Astrocyte of the cerebellum (primary cell): Measurements from ENCODE around the gene RPLP2.

ENCODE experiments used
- DNase-seq: peaks from one replicate; pipeline ENCODE4 v3.0.0-alpha.2; 2011; ENCODE audit warnings: low read depth
- H3K4me3 ChIP-seq: 2 replicates; pipeline ENCODE4 v1.5.1; 2011; ENCODE audit warnings: mild to moderate bottlenecking, low read depth, low read length, moderate library complexity
- CTCF ChIP-seq: IDR thresholded peaks from 2 replicates; pipeline ENCODE4 v1.5.1; 2012; ENCODE audit warnings: low read length, low read depth, moderate library complexity, mild to moderate bottlenecking; ENCODE audit errors: missing control alignments
- in situ Hi-C: cut with HindIII; loops from 2 replicates; pipeline ENCODE4 v1.10.0; 2017; ENCODE audit warnings: low sequenced_read_pairs

RPLP2 gene

GRCh38 chr11:824942-825341 lies 15.2 kb downstream of the RPLP2 start:
- no peak overlapping the region for H3K4me3 ChIP-seq
- DNase-seq = no peak
- no peak for TF ChIP-seq CTCF
- in situ Hi-C loops = no loop called here

GRCh38 chr11:825366-826226 lies 15.8 kb downstream of the RPLP2 start:
- TF ChIP-seq CTCF = no peak
- H3K4me3 ChIP-seq = no peak overlapping the region
- no peak for DNase-seq
- in situ Hi-C loops = no loop called here

- in situ Hi-C loops = no loop called here
- TF ChIP-seq CTCF = no peak
- DNase-seq = no peak
- no peak overlapping the region for H3K4me3 ChIP-seq
Observed at GRCh38 chr11:826227-826621, 16.5 kb downstream of the RPLP2 start.

- DNase-seq = no peak
- TF ChIP-seq CTCF = no peak
- peak overlapping the region; percentile 21 for H3K4me3 ChIP-seq
- in situ Hi-C loops = no loop called here
Observed at GRCh38 chr11:826836-827145, 17.0 kb downstream of the RPLP2 start.

GRCh38 chr11:827146-827896 lies 17.6 kb downstream of the RPLP2 start:
- TF ChIP-seq CTCF = no peak
- in situ Hi-C loops = no loop called here
- H3K4me3 ChIP-seq = peak overlapping the region; percentile 21
- no peak for DNase-seq

- in situ Hi-C loops = no loop called here
- peak within 1 kb of the TSS; percentile 21 for H3K4me3 ChIP-seq
- TF ChIP-seq CTCF = no peak
- no peak for DNase-seq
Observed at GRCh38 chr11:827897-828192, 18.1 kb downstream of the RPLP2 start, which contains the start of gene CRACR2B. Gene CRACR2B (plus strand): TSS chr11:827919. CDS start chr11:828608, 689 bp downstream.
